ENCODE measurements around the gene SNAI3.

SNAI3 gene

DNA sequence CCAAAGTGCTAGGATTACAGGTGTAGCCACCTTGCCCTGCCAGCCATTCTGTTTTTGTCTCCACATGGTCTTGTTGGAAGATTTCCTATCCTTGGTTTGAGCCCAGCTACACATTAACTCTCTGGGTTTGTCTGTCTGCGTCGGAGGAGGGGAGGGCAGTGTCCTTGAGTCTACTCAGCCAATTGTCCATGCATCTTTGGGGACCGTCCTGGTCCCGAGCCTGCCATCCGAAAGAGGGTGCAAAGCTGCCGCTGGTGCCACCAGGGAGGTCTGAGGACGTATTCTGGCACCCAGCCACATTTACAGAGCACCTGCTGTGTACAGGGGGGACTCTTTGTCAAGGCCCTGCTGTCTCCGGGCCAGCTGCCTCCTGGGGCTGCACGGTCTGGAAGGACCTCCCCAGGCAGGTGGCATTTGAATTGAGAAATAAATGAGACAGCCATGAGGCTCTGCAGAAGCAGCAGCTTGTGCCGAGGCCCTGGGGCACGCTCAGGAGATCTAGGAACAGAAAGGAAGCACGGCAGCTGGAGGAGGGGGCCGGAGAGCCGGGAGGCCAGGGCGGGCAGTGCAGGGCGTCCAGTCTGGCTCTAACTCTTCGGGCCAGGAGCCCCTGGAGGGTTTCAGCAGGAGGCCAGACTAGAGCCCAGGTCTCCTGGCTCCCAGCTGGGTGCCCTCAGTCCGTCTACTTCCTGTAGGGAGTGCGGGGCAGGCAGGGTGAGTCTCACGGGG is 36.9 kb downstream of the SNAI3 start:
- DNase-seq: peak; percentile 63 to 84

DNA sequence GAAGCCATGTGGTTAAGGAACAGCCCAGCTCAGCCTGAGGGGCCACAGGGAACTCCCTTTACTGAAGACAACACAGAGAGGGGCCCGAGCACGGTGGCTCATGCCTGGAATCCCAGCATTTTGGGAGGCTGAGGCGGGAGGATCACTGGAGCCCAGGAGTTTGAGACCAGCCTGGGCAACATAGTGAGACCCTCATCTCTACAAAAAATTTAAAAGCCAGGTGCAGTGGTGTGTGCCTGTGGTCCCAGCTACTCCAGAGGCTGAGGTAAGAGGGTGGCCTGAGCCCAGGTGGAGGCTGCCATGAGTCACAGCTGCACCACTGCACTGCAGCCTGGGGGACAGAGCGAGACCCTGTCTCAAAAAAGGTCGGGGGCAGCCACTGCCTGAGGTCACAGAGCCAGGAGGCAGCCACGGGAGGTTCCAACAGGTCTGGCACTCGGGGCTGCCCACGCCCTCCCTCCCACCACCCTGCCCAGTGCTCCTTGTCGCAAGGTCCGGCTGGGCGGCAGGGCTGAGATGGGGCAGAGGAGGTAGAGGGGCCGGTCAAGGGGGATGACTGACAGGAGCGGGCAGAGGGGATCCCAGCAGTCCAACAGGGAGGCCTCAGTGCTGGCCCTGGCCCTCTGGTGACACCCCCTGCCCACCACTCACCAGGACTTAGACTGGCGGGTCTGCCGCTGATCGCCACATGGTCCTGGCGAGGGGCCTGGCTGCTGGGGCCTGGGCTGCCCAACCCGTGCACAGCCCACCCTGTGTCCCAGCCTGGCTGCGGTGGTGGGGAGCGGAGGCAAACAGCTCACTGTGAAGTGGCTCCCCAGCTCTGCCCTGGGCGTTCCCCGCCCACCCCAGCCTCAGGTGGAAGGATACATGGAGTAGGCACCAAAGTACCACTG is 38.9 kb downstream of the SNAI3 start:
- DNase-seq: no peak

DNA sequence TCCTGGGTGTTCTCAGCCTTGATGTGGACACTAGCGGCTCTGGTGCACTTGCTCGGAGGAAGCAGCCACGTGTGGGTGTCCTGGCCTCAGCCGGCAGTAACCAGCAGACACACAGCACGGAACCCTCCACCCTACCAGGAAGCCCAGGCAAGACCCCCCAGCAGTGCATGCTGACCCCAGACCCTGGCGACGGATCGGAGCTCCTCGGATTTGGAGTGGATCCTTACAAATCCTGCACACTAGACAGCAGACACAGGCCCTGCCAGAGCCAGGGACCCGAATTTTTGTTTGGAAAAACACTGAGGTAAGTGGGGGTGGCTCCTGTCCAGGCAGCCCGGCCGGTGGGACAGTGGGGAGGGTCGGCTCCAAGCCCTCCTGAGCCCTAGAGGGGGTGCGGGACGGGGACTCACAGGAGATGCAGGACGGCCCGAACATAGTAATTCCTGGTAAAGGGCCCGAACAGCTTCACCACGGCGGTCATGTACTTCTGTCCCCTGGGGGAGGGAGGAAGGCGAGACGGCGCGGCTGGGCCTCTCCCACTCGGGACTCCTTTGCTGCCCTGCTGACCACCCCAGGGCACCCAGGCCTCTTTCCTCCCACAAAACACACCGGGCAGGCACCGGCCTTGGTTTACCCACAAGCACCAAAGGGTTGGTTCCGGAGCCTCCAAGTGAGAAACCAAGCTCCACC is 39.8 kb downstream of the SNAI3 start:
- DNase-seq: no peak

DNA sequence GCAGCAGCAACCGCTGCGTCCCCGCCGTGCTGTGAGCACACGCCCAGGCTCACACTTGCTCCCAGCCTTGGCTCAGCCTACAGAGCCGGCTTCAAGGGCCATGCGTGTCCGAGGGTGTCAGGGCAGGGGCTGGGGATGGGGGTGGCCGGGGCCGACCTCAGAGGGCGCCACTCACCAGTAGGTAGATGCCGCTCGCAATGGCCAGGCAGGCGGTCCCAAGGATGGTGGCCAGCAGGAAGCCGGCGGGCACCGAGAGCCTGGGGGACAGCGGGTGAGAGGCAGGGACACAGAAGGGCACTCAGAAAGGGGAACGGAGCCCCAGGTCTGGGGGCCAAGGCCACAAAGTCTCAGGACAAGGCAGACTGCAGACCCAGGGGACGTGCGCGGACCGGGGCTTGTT is 40.4 kb downstream of the SNAI3 start:
- DNase-seq: no peak

DNA sequence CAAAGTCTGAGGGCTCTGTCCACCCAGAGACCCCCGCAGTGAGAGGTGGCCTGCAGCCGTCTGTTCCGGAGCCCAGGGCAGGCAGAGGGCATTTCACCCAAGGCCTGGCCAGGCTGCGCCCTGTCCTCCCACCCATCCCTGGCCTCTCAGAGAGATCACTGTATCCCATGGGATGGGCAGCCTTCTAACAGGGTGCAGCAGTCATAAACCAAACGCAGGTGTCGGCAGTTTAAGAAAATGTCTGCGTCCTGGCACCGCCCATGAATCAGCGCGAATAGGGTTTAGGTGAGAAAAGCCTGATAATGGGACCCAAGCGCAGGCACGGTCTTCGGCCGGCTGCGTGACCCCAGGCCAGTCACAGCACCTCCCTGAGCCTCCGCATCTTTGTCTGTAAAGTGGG is 40.9 kb downstream of the SNAI3 start:
- no peak for DNase-seq

DNA sequence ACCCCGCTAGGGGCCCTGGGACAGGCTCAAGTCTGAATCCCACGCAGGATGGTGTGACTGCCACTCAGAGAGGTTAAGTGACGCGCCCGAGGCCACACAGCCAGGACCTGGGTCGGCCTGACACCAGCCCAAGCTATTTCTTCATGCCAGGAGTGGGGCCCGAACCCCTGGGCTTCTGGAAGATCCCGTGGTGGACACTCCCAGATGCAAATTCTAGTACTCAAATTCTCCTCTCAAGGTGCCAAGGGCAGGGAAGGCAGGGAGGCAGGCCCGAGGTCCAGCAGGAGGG is 42.7 kb downstream of the SNAI3 start:
- DNase-seq: no peak

DNA sequence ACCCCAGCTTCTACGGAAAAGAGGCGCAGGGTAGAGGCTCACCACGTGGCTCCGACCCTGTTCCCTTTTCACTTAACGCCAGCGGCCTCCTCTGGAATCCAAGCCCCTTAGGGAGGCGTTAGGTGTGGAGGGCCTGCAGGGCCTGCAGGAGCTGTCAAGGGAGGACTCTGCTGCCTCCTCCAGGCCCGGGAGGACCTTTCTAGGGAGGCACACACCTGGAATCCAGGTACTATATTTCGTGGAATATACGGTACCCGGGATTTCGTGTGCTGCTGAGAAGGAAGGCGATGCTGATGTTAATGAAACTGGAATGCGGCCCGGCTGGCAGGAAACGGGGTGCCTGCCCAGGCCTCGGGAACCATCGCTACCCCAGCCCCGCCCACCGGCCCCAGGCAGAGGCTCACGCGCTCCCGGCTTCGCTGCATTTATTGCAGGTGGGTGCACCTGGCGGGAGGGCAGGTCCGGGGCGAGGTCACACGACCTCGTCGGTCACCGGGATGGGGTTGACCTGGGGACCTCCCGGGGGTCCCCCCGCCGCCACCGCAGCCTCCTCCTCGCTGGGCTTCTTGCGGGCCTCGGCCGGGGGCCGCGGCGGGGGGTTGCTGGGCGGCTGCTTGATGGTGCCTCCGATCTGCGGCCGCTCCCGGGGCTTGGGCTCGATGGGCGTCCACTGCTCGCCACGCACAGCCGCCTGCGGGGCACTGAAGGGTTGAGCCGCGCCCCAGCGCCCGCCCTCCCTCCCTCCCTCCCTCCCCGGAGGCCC is 43.2 kb downstream of the SNAI3 start:
- no peak for DNase-seq

DNA sequence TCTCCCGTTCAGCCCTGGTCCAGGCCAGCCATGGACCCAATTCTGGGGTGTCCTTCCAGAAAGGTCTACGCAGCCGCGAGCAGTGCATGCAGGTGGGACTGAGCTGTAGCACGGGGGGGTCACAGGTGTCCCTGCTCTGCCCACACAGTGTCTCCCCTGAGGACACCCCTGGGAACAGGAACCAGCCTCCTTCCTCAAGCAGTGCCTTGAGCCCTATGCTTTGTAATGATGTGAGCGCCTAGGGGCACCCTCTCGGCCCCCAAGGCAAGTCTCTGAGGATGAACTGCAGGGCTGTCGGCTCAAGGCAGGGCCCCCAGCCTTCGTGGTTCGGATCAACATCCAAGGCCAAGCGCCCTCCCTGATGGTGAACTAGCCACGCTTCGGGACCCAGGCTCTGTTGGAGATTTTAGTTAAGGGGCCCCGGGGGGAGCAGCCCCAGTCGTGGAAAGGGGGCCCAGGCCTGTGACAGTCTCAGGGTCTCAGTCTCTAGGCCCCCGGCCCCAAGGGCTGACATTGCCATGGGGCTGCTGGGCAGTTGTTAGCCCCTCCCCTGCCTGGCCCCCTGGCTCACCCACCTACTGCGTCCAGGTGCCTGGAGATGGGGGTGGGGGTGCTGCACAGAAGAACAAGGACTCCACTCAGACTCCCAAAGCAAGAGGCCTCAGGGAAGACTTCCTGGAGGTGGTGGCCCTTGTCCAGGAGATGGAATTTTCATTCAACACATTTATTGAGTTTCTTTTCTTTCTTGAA is 45.6 kb downstream of the SNAI3 start:
- no peak for DNase-seq

DNA sequence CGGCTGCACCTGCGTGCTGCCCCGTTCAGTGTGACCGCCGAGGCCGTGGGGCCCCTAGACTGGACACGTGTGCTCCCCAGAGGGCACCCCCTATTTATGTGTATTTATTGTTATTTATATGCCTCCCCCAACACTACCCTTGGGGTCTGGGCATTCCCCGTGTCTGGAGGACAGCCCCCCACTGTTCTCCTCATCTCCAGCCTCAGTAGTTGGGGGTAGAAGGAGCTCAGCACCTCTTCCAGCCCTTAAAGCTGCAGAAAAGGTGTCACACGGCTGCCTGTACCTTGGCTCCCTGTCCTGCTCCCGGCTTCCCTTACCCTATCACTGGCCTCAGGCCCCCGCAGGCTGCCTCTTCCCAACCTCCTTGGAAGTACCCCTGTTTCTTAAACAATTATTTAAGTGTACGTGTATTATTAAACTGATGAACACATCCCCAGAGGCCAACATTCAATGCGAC is 46.2 kb downstream of the SNAI3 start:
- no peak for DNase-seq

DNA sequence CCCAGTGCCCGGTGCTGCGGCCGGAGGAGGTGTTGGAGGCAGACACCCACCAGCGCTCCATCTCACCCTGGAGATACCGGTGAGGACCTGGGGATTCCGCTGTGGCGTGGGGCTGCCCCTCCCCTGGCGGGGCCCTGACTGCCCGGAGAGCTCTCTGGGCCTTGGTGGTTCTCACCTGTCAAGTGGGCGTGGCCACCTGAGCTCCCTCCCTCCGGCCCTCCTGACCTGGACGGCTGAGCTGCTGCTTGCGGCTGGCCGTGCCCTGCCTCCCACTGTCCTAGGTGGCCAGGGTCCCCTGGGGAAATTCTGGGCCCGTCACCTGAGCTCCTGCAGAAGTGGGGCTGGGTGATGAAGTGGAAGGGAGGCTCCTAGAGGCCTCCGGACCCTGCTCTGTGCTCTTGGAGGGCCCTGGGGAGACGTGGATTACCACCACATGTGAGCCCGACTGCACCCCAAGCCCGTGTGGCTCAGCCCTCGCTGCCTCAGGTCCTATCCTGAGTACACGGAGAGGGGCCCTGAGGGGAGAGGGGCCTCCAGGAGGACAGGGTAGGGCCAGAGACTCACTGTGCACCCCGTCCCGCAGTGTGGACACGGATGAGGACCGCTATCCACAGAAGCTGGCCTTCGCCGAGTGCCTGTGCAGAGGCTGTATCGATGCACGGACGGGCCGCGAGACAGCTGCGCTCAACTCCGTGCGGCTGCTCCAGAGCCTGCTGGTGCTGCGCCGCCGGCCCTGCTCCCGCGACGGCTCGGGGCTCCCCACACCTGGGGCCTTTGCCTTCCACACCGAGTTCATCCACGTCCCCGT is 46.9 kb downstream of the SNAI3 start:
- DNase-seq: no peak

DNA sequence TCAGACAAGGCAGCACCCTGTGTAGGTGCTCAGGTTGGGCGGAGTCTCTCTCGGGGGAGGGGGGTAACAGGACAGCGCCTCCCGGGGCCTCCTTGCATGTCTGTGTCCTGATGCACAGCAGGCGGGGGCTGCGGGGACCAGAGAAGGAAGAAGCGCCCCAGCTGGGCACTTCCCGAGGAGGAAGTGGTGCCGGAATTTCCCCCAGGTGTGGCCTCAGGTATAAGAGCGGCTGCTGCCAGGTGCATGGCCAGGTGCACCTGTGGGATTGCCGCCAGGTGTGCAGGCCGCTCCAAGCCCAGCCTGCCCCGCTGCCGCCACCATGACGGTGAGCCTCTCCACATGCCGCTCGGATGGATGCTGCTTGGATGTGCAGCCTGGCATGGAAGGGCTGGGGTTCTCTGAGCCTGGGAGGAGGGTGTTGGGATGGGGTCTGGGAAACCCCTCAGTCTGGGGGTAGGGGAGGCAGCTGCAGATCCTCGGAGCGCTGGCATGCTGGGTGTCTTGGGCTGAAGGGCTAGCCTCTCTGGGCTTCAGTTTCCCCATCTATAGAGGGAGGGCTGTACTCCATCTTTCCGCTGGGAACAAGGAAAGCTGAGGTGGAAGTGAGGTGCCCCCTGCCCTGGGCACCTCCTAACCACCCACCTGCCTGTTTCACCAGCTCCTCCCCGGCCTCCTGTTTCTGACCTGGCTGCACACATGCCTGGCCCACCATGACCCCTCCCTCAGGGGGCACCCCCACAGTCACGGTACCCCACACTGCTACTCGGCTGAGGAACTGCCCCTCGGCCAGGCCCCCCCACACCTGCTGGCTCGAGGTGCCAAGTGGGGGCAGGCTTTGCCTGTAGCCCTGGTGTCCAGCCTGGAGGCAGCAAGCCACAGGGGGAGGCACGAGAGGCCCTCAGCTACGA is 47.7 kb downstream of the SNAI3 start, which contains the start of gene IL17C:
TSS of gene IL17C (plus strand) at position 250 of the 908 bp plus-strand sequence. CDS start at position 320, 70 bp downstream.
- peak; percentile 47 to 78 for DNase-seq

DNA sequence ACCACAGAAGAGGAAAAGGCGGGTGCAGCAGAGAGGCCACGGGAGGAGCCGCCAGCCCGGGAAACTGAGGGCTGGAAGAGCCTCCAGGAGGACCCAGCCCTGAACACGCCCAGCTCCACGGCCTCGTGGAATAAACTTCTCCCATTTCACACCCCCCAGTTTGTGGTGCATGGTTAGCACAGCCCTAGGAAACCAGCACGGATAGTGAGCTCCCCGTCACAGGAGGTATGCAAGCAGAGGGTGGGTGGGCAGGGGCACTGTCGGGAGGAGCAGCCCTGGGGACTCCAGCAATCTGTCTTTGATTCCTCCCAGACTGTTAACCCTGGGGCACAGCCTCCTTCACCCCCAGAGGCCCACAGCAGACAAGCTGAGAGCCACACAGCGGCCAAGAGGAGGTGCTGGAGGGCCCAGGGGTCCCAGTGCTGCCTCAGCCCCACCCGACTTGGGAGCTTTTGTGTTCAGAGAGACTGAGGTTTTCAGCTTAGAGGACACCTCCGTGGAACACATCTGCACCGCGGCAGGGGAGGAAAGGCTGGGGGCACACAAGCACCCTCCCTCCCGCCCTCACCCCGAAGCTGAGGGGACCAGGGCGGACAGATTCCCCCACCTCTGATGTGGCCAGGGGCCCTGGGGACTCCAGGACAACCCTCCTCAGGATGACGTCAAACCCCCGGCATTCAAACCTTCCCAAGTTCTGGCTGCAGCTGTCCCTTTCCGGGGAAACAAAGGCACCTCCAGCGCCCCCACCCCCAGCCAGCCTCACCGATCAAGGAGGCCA is 49.6 kb downstream of the SNAI3 start:
- no peak for DNase-seq

DNA sequence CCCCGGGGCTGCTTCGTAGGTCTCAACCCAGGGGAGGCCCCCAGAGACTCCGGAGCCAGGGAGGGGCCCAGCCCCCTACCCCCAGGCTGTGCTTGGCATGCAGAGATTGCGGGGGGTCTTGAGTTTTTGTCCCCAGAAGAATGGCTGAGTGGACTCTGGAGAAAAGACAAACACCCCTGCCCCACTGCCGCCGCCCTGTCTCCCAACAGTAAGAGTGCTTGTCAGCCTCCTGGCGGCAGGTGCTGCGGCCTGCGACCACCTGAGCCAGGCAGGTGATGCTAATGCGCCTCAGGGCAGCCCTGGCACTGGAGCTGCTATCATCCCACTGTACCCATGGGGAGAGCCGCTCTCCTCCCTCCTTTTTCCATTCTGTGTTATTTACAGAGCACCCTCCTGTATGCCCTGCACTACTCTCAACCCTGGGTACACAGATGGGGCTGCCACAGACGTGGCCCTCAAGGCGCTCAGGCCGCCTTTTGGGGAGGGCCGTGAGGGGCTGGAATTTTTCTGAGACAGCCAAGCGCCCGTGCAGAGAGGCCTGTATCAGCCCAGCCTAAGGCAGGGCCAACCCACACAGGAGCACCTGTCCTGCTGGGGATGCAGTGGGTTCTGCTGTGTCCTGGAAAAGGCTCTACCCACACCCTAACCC is 50.5 kb downstream of the SNAI3 start:
- DNase-seq: peak in 1 of 2 experiments; percentile 27

DNA sequence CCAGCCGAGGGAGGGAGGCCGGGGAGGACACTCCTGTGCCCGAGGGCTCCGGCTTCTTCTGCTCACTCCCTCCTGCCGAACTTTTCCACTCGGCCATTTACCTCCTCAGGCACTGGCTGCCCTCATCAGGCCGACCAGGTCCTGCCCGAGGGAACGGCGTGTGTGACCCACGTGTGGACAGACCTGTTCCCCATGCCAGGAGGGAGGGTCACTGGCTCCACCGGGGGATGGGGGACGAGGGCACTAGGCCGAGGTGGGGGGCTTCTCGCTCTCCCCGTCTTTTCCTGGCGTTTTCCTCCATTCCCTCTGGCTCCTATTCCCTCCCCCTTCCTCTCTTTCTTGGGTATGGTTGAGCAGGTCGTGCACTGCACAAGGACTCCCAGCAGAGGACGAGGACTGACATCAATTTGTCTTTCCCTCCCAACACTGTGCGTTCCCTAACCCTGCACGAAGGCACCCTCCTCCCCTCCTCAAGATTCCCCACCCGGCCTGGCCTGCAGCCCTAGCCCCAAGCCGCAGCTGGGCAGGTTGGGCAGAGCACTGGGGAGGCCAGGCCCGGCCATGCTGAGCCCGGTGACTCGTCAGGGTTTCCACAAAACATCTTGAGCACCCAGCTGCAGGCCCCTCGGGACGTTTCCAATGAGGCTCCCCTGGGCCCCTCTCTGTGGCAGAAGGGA is 51.2 kb downstream of the SNAI3 start:
- no peak for DNase-seq

DNA sequence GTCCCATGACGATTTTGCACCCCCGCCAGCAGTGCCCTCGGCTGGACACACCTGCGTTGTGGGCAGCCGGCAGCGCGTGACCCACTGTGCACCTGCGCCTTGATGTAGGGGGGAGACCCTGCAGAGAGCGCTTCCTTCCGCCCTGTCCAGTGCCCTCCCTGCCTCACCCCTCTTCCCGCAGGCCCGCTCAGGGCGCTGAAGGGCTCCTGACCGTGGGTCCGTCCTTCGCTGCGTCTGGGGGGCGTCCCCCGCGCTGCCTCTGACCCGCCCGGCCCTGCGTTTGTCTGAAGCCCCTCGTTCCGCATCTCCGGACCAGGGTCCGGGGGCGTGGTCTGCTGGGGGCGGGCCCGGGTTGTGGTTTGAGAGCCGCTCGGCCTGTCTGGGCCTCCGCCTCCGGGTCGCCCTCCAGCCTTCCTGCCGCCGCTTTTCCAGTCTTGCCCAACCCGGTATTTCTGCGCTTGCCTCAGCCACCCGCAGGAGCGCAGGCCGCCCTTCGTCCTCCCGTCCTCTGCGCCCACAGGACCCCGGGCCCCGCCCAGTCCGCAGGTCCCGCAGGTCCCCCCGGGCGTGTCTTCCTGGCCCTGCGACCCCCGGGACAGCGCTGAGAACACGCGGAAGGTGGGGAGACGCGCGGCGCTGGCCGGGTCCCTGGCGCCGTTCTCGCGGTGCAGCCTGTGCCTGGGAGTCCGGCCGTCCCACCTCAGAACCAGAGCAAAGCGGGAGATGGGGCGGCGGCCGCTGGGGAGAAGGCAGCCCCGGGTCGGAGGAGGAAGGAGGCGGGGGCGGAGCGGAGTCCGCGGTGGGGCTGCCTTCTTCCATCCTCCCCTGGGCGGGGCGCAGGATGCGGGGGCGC is 51.9 kb downstream of the SNAI3 start:
- DNase-seq: no peak

DNA sequence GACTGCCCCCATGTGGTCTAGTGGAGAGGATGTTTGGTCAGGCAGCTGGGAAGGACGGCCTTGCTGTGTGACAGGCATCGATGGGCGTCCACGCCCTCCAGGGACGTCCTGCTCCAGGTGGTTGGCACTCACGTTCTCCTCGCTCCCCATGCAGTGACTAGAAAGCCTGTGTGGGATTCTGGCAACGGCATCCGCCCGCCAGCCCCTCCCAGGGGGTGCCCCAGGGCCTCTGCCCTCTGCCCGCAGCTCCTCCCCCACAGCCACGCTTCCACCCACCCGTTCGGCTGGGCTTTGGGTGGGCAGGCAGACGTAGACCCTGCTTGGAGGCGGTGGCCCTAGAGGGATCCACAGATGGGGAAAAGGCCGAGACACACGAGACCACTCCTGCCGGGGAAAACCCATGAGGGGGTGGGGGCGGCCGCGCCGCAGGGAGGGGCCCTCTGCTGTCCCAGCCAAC is 52.6 kb downstream of the SNAI3 start:
- DNase-seq: peak in 1 of 2 experiments; percentile 10

DNA sequence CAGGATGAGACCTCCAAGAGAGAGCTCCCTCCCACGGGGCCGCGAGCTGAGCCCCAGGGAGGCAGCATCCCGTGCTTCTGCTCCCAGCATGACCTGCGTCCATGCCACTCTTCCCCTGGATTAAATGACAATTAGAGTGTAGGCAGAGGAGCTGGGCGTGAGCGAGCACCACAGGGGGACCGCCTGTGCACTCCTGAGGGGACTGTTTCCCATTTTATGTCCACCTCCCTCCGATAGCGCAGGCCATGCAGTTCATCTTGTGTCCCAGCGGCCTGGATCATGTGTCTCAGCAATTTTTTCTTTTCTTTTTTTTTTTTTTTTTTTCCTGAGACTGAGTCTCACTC is 53.7 kb downstream of the SNAI3 start:
- DNase-seq: no peak

Data from NCI-H2081 (cell line).